HEK293 (cell line): ENCODE data around the gene VPS26C.

ENCODE experiments used
- CTCF ChIA-PET: fragments of 350-600 bp; formaldehyde crosslinking; extraction: SDS; loops from one replicate; lab custom pipeline; 2021; ENCODE audit warnings: antibody characterized with exemption; lab: Yijun Ruan, JAX
- POLR2A ChIA-PET: fragments of 300-600 bp; formaldehyde crosslinking; extraction: SDS; loops from one replicate; lab custom pipeline; 2020; ENCODE audit warnings: antibody characterized with exemption, inconsistent platforms; lab: Yijun Ruan, JAX
- H3K27ac ChIP-seq: fragments of 200-500 bp; sonication (Bioruptor generic); 2 replicates; pipeline ENCODE4 v1.5.1; 2014; ENCODE audit warnings: low read depth, low read length, control low read depth, inconsistent platforms; ENCODE audit errors: extremely low read depth
- H3K36me3 ChIP-seq, 2 experiments: fragments of 200-500 bp in 1 of 2; sonication (Bioruptor generic) in 1 of 2; 1 replicate in 1 of 2; 2 replicates in 1 of 2; pipeline ENCODE4 v1.5.1; 2014 to 2017; ENCODE audit warnings: inconsistent platforms in 2 of 2, low read length in 2 of 2; ENCODE audit not compliant: control insufficient read depth in 2 of 2, insufficient read depth in 1 of 2
- H3K4me1 ChIP-seq: fragments of 200-500 bp; sonication (Bioruptor generic); 2 replicates; pipeline ENCODE4 v1.5.1; 2014; ENCODE audit warnings: mild to moderate bottlenecking, low read length, inconsistent platforms; ENCODE audit not compliant: control insufficient read depth, insufficient read depth
- H3K4me3 ChIP-seq: 2 replicates; pipeline ENCODE4 v1.5.1; 2011; ENCODE audit warnings: low read depth, mild to moderate bottlenecking, control low read depth, low read length, moderate library complexity
- H3K9me3 ChIP-seq: fragments of 200-500 bp; sonication (Bioruptor generic); 2 replicates; pipeline ENCODE4 v1.5.1; 2014; ENCODE audit warnings: low read depth, low read length, inconsistent platforms; ENCODE audit not compliant: control insufficient read depth, insufficient read depth
- INSM2 ChIP-seq: fragments of 450-650 bp; formaldehyde crosslinking; IDR thresholded peaks from 2 replicates; pipeline ENCODE4 v1.5.1; 2016; ENCODE audit warnings: missing biosample characterization, missing genetic modification characterization
- KLF7 ChIP-seq: fragments of 450-650 bp; formaldehyde crosslinking; IDR thresholded peaks from 2 replicates; pipeline ENCODE4 v1.5.1; 2016; ENCODE audit warnings: missing biosample characterization, missing genetic modification characterization, borderline replicate concordance
- KLF8 ChIP-seq: fragments of 450-650 bp; formaldehyde crosslinking; IDR thresholded peaks from 2 replicates; pipeline ENCODE4 v1.5.1; 2016; ENCODE audit warnings: missing biosample characterization, missing genetic modification characterization
- PBX3 ChIP-seq: sonication (generic); formaldehyde crosslinking; IDR thresholded peaks from 2 replicates; pipeline ENCODE4 v1.8.1; 2022; ENCODE audit warnings: mild to moderate bottlenecking, moderate library complexity, missing genetic modification reagents
- PRDM10 ChIP-seq: fragments of 450-650 bp; formaldehyde crosslinking; IDR thresholded peaks from 2 replicates; pipeline ENCODE4 v1.5.1; 2016; ENCODE audit warnings: missing biosample characterization, missing genetic modification characterization
- PRDM6 ChIP-seq: fragments of 450-650 bp; formaldehyde crosslinking; IDR thresholded peaks from 2 replicates; pipeline ENCODE4 v1.5.1; 2017; ENCODE audit warnings: missing biosample characterization, missing genetic modification characterization
- SCRT2 ChIP-seq: fragments of 450-650 bp; formaldehyde crosslinking; IDR thresholded peaks from 2 replicates; pipeline ENCODE4 v1.5.1; 2016; ENCODE audit warnings: missing biosample characterization, missing genetic modification characterization
- SETDB1 ChIP-seq: IDR thresholded peaks from one replicate; pipeline ENCODE4 v1.6.1; 2017; ENCODE audit warnings: mild to moderate bottlenecking, low read length, moderate library complexity, mixed read lengths; ENCODE audit not compliant: insufficient read length
- TCF7L2 ChIP-seq: IDR thresholded peaks from 2 replicates; pipeline ENCODE4 v1.6.1; 2011; ENCODE audit warnings: low read depth, mild to moderate bottlenecking, inconsistent platforms, low read length, moderate library complexity, borderline replicate concordance
- TSHZ1 ChIP-seq: fragments of 450-650 bp; formaldehyde crosslinking; IDR thresholded peaks from 2 replicates; pipeline ENCODE4 v1.5.1; 2016; ENCODE audit warnings: missing biosample characterization, missing genetic modification characterization, borderline replicate concordance
- ZEB2 ChIP-seq: fragments of 450-650 bp; formaldehyde crosslinking; IDR thresholded peaks from 2 replicates; pipeline ENCODE4 v1.5.1; 2016; ENCODE audit warnings: missing biosample characterization, missing genetic modification characterization
- ZFP3 ChIP-seq: fragments of 450-650 bp; formaldehyde crosslinking; IDR thresholded peaks from 2 replicates; pipeline ENCODE4 v1.5.1; 2016; ENCODE audit warnings: low read depth, missing biosample characterization, missing genetic modification characterization
- ZNF26 ChIP-seq: fragments of 450-650 bp; formaldehyde crosslinking; IDR thresholded peaks from 2 replicates; pipeline ENCODE4 v1.5.1; 2016; ENCODE audit warnings: missing biosample characterization, missing genetic modification characterization
- ZNF48 ChIP-seq: fragments of 450-650 bp; formaldehyde crosslinking; IDR thresholded peaks from 2 replicates; pipeline ENCODE4 v1.5.1; 2016; ENCODE audit warnings: missing biosample characterization, missing genetic modification characterization
- ZNF514 ChIP-seq: fragments of 450-650 bp; formaldehyde crosslinking; IDR thresholded peaks from 2 replicates; pipeline ENCODE4 v1.5.1; 2016; ENCODE audit warnings: missing biosample characterization, missing genetic modification characterization
- ZNF596 ChIP-seq: fragments of 450-650 bp; IDR thresholded peaks from 2 replicates; pipeline ENCODE4 v1.5.0; 2018; ENCODE audit warnings: missing biosample characterization, mild to moderate bottlenecking, missing genetic modification characterization, moderate library complexity
- ZNF629 ChIP-seq: fragments of 450-650 bp; formaldehyde crosslinking; IDR thresholded peaks from 2 replicates; pipeline ENCODE4 v1.5.1; 2017; ENCODE audit warnings: missing biosample characterization, missing genetic modification characterization

The VPS26C gene

GRCh38 chr21:37182222-37182621 lies 84.9 kb downstream of the VPS26C start (continued):
- TF ChIP-seq PRDM10 (tag by site-specific recombination) (peak; percentile 60), KLF7 (tag by site-specific recombination) (no peak), ZNF596 (no peak), PRDM6 (tag by site-specific recombination) (peak; percentile 53; the same call in 1 of the 2 replicates), ZNF26 (tag by site-specific recombination) (no peak), KLF8 (tag by site-specific recombination) (no peak), SETDB1 (no peak), ZNF629 (tag by site-specific recombination) (no peak), TCF7L2 (no peak), TSHZ1 (tag by site-specific recombination) (no peak)

- ChIA-PET CTCF (interaction anchor here (0.5 to 1.4 kb wide), 3 partner anchors 15 to 494 kb away, joined by 3 read pairs; no protein-coding TSS in a partner anchor), POLR2A (no interaction called here)
These were observed 86.1 kb downstream of the VPS26C start for GRCh38 chr21:37181059-37181458.

More at GRCh38 chr21:37181059-37181458, 86.1 kb downstream of the VPS26C start:
- H3K9me3 ChIP-seq, result no peaks in the 10 kb centered on the region
- H3K36me3 ChIP-seq, result peaks cover 11 to 68% of the 10 kb centered on the region in 2 experiments
- TF ChIP-seq PBX3 (no peak), SCRT2 (tag by site-specific recombination) (peak; percentile 71; the same call in 1 of the 2 replicates), ZEB2 (tag by site-specific recombination) (no peak), ZNF48 (tag by site-specific recombination) (no peak), ZNF514 (tag by site-specific recombination) (no peak), ZFP3 (tag by site-specific recombination) (no peak), INSM2 (tag by site-specific recombination) (no peak)
- TF ChIP-seq, all 188 proteins: peak for 1
- Histone ChIP-seq H3K27ac (no peak overlapping the region), H3K4me1 (peaks cover 12% of the 10 kb centered on the region), H3K4me3 (no peak overlapping the region)
